Measurements from ENCODE around the gene DRAM2. TPM values are rescaled to one million over a fixed set of nuclear protein-coding genes. Genes with fewer than 3 reads are reported as not detected.

The DRAM2 gene
- total and polyA plus RNA-seq, 2 experiments from 2014 or later = 67.1 to 67.6 TPM

DNA sequence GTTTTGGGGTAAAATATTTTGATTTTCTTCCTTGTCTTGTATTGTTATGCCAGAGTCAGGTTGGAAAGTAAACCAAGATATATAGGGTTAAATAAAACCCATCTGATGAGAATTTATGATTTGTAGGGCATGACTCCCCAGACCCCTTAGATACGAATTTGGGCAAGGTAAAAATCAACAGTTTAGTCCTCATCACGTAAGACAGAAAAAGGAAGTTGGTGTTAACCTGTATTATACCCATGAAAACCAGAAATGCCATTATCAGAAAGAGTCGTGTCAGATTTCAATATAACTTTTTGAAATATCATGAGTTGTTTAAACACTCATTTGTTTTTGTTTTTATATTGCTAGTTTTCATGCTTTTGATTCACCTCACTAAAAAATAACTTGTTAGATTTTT, 11.9 kb upstream of the DRAM2 start:
- H3K27me3 ChIP-seq = no peaks in the 10 kb centered on the region
- H3K4me1 ChIP-seq (ENCODE audit: insufficient read depth) = no peaks in the 10 kb centered on the region
- WGBS (ENCODE audit: low lambda C conversion rate, missing lambda C conversion rate) = 89% methylated on average over 3 of the region's 3 CpGs
- no peak overlapping the region for H3K27ac ChIP-seq
- no peaks in the 10 kb centered on the region for H3K9me2 ChIP-seq (replicated peaks; ENCODE audit: insufficient read depth)
- H3K9me3 ChIP-seq (ENCODE audit: low read depth) = no peaks in the 10 kb centered on the region
- no peak overlapping the region for H2AFZ ChIP-seq
- DNase-seq (ENCODE audit: low spot score) = no peak
- peaks cover 10% of the 10 kb centered on the region for H4K20me1 ChIP-seq (ENCODE audit: insufficient read depth, poor library complexity, severe bottlenecking)
- no peak overlapping the region for H3K4me3 ChIP-seq
- peaks cover 5% of the 10 kb centered on the region for H3K36me3 ChIP-seq (replicated peaks; ENCODE audit: insufficient read depth, low read depth)
- H3K79me2 ChIP-seq = peaks cover 95% of the 10 kb centered on the region
- no peak for TF ChIP-seq EZH2phosphoT487 (IDR thresholded peaks at IDR 0.05; ENCODE audit: low read depth, severe bottlenecking, unreplicated experiment)
- no peak for TF ChIP-seq EZH2 (IDR thresholded peaks at IDR 0.05; ENCODE audit: borderline replicate concordance)
- TF ChIP-seq, protein P1, sequence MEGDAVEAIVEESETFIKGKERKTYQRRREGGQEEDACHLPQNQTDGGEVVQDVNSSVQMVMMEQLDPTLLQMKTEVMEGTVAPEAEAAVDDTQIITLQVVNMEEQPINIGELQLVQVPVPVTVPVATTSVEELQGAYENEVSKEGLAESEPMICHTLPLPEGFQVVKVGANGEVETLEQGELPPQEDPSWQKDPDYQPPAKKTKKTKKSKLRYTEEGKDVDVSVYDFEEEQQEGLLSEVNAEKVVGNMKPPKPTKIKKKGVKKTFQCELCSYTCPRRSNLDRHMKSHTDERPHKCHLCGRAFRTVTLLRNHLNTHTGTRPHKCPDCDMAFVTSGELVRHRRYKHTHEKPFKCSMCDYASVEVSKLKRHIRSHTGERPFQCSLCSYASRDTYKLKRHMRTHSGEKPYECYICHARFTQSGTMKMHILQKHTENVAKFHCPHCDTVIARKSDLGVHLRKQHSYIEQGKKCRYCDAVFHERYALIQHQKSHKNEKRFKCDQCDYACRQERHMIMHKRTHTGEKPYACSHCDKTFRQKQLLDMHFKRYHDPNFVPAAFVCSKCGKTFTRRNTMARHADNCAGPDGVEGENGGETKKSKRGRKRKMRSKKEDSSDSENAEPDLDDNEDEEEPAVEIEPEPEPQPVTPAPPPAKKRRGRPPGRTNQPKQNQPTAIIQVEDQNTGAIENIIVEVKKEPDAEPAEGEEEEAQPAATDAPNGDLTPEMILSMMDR (IDR thresholded peaks at IDR 0.05; ENCODE audit: poor library complexity) = no peak
- no peak overlapping the region for H3K4me2 ChIP-seq

DNA sequence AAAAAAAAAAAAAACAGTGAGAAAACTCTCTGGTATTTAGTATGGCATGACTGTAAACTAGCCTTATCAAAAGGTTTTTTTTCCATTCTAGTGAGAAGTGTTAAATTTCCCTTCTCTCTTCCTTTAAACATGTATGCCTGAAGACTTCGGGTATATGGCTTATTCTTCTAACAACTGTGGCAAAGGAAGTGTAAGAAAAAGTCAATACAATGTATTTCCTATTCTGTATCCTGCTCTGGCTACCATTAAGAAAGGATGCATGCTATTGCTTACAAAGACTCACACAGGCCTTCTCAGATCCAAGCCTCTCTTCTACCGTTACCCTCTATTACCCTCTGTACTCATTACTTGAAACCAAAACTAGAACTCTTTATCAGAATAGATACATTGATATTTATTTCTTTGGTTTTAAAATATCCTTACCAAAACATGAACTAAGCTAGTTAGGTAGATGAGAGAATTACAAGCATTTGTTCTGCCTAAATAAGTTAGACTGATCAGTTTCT, 8.5 kb upstream of the DRAM2 start:
- 91% methylated on average over 2 of the region's 2 CpGs for WGBS (ENCODE audit: low lambda C conversion rate, missing lambda C conversion rate)
- H3K27me3 ChIP-seq = no peaks in the 10 kb centered on the region
- peaks cover 96% of the 10 kb centered on the region for H3K79me2 ChIP-seq
- H3K9me3 ChIP-seq (ENCODE audit: low read depth) = no peaks in the 10 kb centered on the region
- no peak overlapping the region for H3K27ac ChIP-seq
- H3K4me2 ChIP-seq = no peak overlapping the region
- no peak overlapping the region for H2AFZ ChIP-seq
- peaks cover 5% of the 10 kb centered on the region for H3K36me3 ChIP-seq (replicated peaks; ENCODE audit: insufficient read depth, low read depth)
- no peak overlapping the region for H3K4me3 ChIP-seq
- DNase-seq (ENCODE audit: low spot score) = no peak
- H4K20me1 ChIP-seq (ENCODE audit: insufficient read depth, poor library complexity, severe bottlenecking) = peaks cover 6% of the 10 kb centered on the region
- H3K9me2 ChIP-seq (replicated peaks; ENCODE audit: insufficient read depth) = no peaks in the 10 kb centered on the region
- no peaks in the 10 kb centered on the region for H3K4me1 ChIP-seq (ENCODE audit: insufficient read depth)
- TF ChIP-seq EZH2 (IDR thresholded peaks at IDR 0.05; ENCODE audit: borderline replicate concordance) (no peak), EZH2phosphoT487 (IDR thresholded peaks at IDR 0.05; ENCODE audit: low read depth, severe bottlenecking, unreplicated experiment) (no peak)
- TF ChIP-seq, protein P1 (IDR thresholded peaks at IDR 0.05; ENCODE audit: poor library complexity) = no peak

DNA sequence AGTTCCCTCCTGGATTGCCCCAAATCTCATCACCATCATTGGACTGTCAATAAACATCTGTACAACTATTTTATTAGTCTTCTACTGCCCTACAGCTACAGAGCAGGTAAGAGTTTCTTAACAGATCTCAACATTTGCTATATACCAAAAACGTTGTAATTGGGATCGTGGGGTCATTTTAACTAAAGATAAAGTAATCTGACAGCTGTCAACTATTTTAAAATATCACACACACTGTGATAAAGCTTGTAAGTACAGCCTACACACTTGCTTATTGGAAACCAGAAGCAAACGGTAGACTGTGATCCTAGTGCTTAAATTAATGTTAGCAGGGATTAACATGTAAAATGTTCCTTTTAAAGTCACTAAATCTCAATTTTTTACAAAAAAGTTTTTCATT, 8.1 kb upstream of the DRAM2 start:
- H4K20me1 ChIP-seq (ENCODE audit: insufficient read depth, poor library complexity, severe bottlenecking) = peaks cover 6% of the 10 kb centered on the region
- no peak overlapping the region for H3K4me3 ChIP-seq
- H2AFZ ChIP-seq = no peak overlapping the region
- H3K79me2 ChIP-seq = peaks cover 96% of the 10 kb centered on the region
- peaks cover 2% of the 10 kb centered on the region for H3K4me1 ChIP-seq (ENCODE audit: insufficient read depth)
- no peaks in the 10 kb centered on the region for H3K9me3 ChIP-seq (ENCODE audit: low read depth)
- H3K9me2 ChIP-seq (replicated peaks; ENCODE audit: insufficient read depth) = no peaks in the 10 kb centered on the region
- H3K36me3 ChIP-seq (replicated peaks; ENCODE audit: insufficient read depth, low read depth) = peaks cover under 1% of the 10 kb centered on the region
- no peak overlapping the region for H3K27ac ChIP-seq
- 71% methylated on average over 3 of the region's 3 CpGs for WGBS (ENCODE audit: low lambda C conversion rate, missing lambda C conversion rate)
- H3K4me2 ChIP-seq = no peak overlapping the region
- no peaks in the 10 kb centered on the region for H3K27me3 ChIP-seq
- DNase-seq (ENCODE audit: low spot score) = no peak
- TF ChIP-seq, protein P1 (IDR thresholded peaks at IDR 0.05; ENCODE audit: poor library complexity) = no peak
- TF ChIP-seq EZH2 (IDR thresholded peaks at IDR 0.05; ENCODE audit: borderline replicate concordance) (no peak), EZH2phosphoT487 (IDR thresholded peaks at IDR 0.05; ENCODE audit: low read depth, severe bottlenecking, unreplicated experiment) (no peak)
